Activated CD4-positive, alpha-beta T cell treated with anti-CD3 and anti-CD28 coated beads, Interleukin-10, Interleukin-2, amounts not matched to agents 100 ng/mL and 50 ng/mL, durations not matched to agents 16 hours and 8 hours (primary cell): ENCODE results near the gene CMC4.

Source experiments
- DNase-seq: peaks from one replicate; pipeline ENCODE4 v3.0.0-alpha.2; 2020

Gene CMC4, protein sequence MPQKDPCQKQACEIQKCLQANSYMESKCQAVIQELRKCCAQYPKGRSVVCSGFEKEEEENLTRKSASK

DNA sequence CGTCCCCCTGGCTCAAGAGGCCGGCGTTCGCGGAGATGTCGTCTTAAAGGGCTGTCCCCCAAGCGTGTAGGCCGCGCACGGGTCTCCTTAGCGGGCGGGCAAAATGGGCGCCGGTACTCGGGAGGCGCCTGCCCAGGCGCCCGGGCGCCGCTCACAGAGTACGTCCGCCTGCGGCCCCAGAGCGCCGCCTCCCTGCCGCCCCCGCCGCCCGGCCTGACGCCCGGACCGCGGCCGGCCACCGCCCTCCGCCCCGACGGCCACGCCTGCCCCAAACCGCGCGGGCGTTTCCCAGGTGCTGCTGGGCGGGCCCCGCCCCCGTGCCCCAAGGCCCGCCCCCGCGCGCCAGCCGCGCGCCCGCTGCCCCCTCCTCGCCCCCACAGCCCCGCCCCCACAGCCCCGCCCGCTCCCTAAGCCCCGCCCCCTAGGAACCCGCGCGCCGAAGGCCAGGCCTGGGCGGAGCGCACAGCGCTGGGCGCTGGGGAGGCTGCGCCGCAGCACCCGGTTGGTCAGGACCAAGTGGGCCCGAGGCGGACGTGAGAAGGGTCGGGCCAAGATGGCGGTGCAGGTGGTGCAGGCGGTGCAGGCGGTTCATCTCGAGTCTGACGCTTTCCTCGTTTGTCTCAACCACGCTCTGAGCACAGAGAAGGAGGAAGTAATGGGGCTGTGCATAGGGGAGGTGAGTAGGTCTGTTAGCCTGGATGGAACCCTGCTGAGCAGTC lies at the start of gene CMC4, which contains the start of the genes BRCC3 and MTCP1:
Gene CMC4 (minus strand): TSS at position 162 of the 719 bp plus-strand sequence. CDS start 7,113 bp downstream, outside the sequence.
Gene BRCC3 (plus strand): TSS at position 534 of the 719 bp plus-strand sequence. CDS start 20 bp downstream, at position 554.
Gene MTCP1 (minus strand): TSS at position 162 of the 719 bp plus-strand sequence. CDS start 5,126 bp downstream, outside the sequence.
- DNase-seq = peak; percentile 89

DNA sequence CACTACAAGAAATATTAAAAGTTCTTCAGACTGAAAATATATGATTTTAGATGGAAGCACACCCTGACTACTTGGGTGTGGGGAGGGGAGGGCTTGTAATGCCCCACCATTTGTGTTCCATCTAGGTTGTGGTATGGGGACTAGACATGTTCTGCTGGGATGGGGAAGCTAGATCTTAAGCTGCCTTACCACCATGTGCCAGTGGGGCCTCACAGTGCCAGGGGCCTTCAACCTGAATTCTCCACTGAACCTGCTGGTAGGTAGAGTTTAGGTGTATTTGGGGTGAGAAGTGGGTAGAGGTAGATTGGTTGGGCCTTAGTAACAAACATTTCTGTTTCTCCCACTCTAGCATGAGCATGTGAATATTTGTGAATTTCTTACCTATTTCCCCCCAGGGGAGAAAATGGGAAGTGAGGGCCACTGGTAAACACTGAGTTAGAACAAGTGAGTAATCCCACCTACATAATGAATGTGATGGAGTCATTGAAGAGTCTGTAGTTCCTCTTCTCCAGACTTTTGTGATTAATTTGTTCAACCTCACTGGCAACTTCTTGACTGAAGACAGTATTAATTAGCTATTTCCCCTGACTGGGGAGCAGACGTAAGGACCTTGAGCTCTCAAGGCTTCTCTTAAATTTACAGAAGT lies 44.4 kb upstream of the CMC4 start:
- DNase-seq = no peak

DNA sequence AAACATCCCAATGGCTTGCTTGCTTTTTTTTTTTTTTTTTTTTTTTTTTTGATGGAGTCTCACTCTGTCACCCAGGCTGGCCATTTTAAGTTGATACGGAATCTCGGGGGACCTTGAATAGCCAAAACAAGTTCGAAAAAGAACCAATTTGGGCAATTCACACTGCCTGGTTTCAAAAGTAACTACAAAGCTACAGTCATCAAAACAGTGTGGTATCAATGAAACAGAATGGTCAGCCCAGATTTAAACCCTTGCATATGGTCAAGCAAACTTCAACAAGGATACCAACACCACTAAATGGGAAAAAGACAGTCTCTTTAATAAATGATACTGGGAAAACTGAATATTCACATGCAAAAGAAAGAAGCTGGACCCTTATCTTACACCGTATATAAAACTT lies 42.2 kb upstream of the CMC4 start:
- DNase-seq = no peak

DNA sequence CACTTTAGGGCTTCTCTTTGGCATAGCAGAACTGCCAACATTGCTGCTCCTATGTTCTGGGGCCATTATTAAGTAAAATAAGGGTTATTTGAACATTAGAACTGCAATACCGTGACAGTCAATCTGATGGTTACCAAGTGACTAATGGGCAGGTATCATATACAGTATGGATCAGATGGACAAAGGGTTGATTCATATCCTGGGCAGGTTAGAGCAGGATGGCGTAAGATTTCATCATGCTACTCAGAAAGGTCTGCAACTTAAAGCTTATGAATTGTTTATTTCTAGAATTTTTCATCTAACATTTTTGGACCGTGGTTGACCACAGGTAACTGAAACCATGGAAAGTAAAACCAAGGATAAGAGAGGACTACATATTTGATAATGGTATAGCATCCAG lies 41.2 kb upstream of the CMC4 start:
- DNase-seq = no peak

DNA sequence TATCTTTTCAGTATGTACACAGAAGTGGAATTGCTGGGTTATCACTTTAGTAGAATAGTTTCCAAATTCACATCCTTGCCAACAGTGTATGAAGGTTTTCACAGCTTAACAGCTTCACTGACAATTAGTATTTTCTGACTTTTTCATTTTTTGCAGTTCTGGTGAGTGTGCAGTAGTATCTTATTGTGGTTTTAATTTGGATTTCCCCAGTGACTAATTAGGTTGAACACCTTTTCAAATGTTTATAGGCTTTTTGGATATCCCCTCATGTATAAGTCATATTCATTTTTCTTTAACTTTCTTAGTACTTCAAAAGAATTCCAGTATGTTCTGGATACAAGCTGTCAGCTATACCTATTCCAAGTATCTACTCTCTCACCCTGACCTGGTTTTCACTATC lies 37.5 kb upstream of the CMC4 start:
- no peak for DNase-seq

DNA sequence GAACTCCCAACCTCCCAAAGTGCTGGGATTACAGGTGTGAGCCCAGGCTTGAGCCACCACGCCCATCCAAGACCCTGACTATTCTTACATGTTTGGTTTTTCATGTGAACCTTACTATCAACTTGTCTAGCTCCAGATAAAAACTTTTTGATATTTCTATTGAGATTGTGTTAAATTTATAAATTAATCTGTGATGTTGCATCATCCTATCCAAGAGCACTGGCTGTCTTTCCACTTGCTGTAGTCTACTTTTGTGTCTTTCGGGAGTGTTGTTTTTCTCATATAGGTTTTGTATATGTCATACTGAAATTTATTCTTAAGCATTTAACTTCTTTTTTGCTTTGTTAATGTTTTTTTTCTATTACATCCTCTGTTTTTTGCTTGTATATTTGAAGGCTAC lies 35.0 kb upstream of the CMC4 start:
- no peak for DNase-seq

DNA sequence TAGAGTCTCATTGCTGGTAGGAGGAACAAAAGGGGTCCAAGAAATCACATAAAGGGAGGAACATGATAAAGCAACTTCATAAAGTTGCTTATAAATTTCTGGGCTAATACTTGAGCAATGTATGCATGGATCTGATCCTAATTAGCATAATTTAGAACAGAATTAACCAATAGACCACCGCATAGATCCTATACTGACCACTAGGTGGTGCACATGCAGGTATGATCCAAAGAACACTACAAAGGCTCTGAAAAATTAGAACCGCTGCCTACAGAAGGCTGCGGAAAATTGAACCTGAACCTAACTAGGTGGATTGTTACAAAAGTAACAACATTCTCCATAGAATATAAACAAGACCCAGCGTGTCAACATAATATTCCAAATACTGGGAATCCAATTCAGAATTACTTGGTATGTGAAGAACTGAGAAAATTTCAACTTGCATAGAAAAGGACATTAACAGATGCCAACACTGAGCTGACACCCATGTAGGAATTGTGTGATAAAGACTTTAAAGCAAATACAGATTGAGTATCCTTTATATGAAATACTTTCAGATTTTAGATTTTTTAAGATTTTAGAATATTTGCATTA lies 23.6 kb upstream of the CMC4 start:
- peak; percentile 49 for DNase-seq

DNA sequence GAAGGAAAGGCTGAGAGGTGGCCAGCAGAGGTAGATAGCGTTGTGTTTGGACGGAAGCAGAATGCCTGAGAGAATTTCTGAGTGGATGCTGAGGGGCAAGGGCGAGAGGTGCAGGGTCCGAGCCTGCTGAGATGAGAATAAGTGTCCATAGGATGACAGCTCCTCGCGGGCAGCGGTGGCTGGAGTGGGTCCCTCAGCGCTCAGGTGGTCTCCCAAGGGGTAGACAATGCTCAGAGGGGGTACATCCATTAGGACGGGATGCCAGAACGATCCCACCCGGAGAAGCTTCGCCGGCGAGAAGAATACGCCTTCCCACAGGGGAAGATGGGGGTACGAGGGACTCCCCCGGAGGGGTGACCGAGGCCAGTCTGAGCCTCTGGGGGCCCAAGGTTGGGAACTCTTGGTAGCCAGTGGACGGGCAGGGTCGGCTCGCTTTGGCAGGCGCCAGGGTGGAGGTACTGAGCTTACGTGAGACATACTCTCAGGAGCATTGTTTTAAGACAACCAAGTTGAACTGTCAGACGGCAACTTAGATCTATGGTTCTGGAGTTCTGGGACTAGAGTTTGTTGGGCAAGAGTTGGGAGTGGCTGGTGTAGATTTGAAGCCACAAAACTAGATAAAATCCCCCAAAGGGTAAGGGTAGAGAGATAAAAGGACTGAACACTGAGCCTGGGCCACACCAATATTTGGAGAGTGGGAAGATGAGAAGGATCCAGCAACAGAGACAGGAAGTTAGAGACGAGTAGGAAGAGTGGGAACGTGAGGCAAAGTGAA lies 16.2 kb upstream of the CMC4 start:
- DNase-seq = no peak

DNA sequence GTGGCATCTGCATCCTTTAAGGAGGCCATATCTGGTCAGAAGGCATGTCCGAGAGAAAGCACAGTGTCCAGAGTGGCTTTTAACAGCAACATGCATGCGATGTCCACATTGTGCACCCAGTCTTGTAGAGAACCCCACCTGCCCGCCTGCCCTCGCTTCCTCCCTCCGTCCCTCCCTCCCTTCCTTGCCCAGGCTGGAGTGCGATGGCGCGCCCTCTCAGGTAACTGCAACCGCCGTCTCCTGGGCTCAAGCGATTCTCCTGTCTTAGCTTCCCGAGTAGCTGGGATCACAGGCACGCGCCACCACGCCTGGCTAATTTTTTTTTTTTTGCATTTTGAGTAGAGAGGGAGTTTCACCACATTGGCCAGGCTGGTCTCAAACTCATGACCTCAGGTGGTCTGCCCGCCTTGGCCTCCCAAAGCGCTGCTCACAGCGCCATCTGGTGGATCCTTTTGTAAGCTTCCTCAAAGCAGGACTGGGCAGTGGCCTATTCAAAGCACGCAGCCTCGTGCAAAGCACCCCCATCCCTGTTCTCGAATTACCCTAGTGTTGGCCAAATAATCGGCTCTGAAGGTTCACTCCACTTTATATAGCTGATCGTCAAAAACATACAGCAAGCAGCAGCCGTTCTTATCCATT lies 15.4 kb upstream of the CMC4 start:
- peak; percentile 51 for DNase-seq

DNA sequence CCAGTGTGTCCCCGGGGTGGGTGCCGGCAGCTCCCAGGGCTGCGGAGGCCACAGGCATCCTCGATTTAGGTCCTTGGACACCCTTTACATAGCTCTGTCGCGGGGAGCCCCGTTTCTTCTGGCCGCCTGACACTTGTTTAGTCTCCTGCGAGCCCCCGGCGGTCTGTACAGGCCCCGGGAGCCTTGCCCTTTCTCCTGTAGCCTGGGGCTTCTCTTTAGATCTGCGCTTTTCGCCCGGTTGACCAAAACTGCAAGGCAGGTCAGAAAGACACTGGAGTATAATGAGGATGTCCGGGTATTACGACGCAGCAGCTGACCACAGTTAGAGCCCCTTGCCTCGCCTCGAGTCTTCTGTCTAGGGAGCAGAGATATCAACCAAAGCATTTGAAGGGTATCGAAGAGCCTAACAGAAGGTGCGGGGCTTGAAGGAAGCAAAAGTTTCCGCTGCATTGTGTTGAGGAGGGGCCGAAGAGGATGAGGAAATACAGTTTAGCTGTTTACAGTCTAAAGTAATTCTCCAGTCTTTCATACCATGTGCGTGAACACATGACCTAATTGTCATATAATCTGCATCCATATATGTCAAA lies 851 bp upstream of the CMC4 start:
- no peak for DNase-seq

DNA sequence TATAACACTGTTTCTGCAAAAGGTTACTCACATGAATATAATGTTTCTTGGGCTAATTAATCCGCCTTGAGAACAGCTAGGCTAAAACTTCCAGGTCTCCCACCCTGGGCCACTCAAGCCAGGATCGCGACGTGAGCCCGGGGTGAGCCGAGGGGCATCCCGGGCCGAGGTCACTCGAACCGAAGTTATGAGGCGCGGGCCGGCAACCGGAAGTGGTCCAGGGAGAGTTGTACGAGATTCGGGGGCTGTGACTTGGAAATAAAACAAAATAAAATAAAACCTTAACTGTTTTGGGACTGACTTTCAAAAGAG lies 317 bp downstream of the CMC4 start:
- no peak for DNase-seq

DNA sequence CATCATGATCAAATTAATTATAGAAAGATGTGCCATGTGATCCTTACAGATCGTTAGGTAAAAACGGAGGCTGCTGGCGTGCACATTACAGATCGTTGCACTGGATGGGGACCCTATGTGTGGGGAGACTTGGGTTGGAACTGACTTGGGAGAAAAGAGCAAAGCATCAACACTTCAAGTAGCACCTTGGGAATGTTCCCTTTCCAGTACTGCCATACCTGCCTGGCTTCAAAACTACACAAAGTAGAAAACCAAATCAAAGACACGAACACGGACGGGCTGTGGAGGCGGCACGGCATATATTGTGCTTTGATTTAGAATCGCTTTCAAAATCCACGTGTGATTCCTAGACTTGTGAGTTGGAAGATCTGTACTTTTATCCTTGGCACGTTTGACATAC lies 898 bp downstream of the CMC4 start:
- DNase-seq = no peak

DNA sequence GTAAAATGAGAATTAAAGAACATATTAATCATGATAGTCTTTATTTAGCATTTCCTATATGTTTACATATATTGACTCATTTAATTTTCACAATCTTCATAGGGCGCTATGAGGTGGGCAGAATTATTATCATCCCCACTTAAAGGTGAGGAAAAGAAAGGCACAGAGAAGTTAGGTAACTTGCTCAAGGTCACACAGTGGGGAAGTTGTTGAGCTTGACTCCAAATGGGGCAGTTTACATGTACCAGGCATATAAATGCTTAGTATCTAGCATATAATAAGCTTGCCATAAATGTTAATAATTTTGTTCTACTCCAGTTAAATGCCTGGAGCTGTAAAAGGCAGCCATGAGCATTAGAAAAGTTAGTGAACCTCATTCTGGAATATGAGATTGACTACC lies 1.5 kb downstream of the CMC4 start:
- DNase-seq = no peak

DNA sequence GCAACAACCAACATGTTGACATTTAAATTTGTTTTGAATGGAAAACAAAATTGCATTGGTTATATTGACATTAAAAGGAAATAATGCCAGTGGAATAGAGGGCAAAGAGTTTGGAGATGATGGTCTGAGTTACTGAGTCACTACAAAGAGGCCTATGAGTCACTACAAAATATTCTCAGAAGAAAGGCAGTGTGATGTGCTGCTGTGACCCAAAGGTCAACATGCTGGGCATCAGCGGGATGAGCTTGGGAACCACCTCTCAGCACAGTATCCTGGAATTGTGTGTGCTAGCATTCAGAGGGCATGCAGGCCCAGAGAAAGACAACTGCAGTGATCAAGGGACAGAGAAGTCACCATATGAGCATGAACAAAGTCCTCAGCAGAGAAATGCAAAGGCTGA lies 2.8 kb downstream of the CMC4 start:
- DNase-seq = no peak

DNA sequence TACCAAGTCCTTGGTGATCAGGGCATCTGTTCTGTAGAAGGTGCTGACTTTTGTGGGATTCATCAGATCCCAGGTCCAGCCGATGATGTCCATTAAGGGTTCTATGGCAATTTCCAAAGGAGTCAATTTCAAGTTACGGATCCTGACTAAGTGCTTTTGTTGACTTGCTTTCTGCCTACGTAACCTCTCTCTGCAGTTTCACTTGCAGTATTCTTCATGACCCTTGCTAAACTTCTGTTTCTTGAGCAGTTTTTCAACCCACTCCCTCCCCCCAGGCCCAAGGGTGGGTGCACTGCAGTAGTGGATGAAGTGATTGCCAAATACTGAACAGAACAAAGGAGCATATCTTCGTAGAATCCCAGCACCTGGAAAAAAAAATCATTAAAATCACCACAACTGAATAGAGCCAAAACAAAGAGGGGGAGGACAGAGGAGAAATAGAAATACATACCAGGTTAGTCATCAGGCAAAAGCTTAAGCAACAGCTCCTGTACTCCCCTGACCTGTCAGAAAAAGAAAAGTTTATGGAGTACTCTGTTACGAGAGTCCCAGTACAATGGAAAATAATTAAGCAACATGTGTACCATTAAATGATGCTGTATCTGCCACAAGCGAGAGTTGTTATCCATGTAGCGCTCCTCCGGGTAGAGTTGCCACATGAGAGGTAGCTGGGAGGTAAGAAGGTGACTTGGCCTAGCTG lies 5.8 kb downstream of the CMC4 start:
- DNase-seq = no peak

DNA sequence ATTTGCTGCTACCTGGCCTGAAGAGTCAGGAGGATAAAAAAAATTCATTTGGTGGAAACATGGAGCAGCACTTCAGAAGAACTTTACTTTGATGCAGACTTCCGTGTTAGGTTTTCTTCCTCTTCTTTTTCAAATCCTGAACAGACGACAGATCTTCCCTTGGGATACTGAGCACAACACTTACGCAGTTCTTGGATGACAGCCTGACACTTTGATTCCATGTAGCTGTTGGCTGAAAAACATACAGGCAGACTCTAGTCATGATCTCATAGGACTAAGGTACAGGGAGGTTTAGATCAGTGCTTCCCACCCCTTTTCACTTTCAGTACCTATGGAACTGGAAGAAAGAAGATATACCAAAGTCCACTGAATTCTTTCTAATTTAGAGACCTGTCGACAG lies 9.2 kb downstream of the CMC4 start:
- DNase-seq = no peak

DNA sequence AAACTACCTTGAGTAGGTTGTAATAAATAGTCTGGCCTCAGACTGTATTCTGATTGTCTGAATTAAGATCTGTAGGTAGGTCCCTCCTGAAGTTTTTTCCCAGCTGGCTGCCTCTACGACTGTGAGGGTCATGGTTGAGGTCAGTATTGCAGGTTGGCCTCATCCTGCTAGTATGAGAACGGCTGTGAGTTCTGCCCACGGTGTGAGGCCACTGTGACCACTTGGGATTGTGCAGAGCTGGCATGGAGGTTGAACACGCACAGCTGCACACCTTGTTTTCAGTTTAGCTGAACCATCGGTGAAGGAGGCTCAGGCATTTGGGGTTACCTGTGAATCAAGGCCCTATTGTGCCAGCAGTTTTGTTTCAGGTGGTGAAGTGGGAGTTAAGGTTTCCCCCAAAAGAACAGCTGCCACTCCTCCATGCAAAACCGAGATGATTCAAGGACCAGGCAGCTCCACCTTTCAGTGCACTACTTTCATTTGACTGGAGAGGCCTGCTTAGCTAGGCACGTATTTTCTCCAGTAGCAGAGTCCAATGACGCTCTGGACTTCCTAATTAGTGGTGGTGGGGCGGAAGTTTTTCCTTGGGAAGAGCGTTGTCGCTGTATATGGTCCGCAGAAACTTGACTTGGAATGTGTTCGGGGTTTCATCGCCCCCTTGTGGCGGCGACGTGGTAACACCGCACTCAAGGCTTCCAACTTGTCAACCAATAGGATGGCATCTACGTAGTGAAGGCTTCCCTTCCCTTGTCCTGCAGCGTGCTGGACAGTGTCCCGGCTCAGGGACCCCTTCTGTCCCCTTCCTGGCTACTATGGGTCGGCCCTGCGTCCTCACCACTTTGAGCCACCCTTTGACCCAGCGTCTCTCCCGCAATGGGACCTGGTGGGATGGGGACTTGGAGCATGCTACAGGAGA lies 13.8 kb downstream of the CMC4 start:
- DNase-seq = peak; percentile 65

DNA sequence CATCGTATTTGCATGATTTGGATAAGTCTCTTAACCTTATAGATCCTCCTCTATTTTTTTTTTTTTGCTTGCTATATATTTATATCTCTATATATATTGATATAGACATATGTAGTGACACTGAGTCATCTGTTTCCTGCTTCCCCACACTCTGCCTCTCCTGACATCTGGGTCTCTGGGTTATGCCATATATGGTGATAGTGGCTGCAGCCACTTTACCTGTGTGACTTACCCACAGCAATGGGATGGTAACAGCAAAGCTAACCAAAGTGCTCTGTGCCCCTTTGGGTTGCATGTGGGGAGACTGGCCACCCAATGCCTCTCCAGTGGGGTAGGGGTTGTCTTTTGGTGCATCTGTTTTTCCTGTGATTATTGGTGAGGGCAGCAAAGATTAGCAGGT lies 14.5 kb downstream of the CMC4 start:
- DNase-seq = peak; percentile 39

DNA sequence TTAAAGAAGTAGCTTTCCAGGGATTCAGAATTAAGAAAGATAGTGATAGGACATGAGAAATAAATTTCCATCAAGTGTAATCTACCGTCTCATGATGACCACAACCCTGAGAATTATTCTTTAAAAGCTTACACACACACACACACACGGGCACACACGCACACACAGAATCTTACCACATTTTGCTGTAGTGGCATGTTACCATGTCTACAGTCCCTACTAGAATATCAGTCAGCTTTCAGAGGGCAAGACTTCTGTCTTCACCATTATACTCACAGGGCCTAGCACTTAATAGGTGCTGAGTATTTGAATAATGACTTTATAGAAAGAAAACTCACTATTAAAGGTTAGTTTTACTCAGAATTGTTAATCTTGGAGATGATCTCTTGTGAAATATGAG lies 15.4 kb downstream of the CMC4 start:
- no peak for DNase-seq

DNA sequence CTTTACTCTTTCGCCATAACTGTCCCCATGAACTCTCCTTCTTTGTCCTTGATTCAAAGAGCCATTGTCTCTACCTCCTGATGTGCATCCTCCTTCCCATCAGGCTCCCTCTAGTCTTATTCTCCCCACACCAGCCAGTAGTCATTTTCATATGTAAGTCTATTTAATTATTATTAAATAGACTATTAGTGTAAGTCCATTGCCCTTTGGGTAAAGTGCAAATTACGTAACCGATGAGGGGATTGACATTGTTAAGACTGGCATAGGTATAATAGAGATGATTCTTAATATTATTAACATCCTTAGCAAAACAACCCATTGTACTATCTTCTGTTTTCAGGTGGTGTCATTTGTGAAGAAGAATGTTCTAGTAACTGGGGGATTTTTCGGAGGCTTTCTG lies 16.7 kb downstream of the CMC4 start:
- no peak for DNase-seq

DNA sequence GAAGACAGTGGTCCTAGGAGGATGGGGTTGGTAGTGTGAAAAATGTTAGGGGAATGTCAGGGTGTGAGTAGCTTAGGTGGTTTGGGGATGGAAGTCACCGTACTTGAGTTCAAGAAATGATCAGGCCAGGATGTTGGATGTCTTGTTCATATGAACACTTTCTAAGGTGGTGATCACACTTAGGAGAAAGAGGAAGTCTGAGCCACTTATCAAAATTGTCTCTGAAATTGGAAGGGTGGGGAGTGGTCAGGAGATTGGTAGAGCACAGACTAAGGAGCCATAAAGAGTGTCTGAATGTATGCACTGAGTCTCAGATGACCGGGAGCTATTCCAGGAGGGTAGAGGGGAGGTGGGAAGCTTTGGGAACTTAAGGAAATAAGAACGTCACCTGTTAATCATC lies 17.3 kb downstream of the CMC4 start:
- no peak for DNase-seq
